ENCODE results near the gene DCHS2. TPM values are rescaled to one million over a fixed set of nuclear protein-coding genes. Genes with fewer than 3 reads are reported as not detected.

DCHS2 gene
- total RNA-seq, 1 experiment from 2014 or later: 0.02 TPM

DNA sequence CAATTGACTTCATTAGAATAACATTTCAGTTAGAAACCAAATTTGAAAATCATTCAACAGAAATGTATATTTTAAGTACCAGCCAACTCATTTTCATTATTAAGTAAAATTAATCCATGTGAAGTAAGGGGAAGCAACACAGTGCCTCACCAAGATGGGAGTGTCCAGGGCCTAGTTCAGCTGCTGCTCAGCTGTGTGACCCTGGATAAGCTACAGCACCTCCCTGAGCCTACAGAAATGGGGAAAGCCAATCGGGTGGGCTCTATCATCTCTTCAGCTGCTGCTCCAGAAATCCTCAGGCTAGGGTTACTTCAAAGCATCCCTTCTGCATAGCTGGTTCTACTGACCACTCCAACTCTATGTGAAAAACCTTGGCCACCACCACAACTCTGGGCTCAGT is 18.7 kb downstream of the DCHS2 start:
- Histone ChIP-seq H3K36me3 (ENCODE audit: low read depth) (no peaks in the 10 kb centered on the region), H3F3A (ENCODE audit: insufficient read depth, low read depth) (no peaks in the 10 kb centered on the region), H3K27ac (no peak overlapping the region), H4K20me1 (ENCODE audit: insufficient read depth) (no peaks in the 10 kb centered on the region), H2AFZ (no peak overlapping the region), H3K4me3 (no peak overlapping the region), H3K4me1 (replicated peaks; ENCODE audit: insufficient read depth) (no peaks in the 10 kb centered on the region), H3K9me2 (ENCODE audit: insufficient read depth) (no peaks in the 10 kb centered on the region), H3K4me2 (no peak overlapping the region), H3K79me2 (ENCODE audit: low read depth) (no peaks in the 10 kb centered on the region), H3K27me3 (ENCODE audit: insufficient read depth, low read depth) (no peaks in the 10 kb centered on the region), H3K9me3 (ENCODE audit: insufficient read depth, low read depth) (no peaks in the 10 kb centered on the region)
- TF ChIP-seq, protein P1, sequence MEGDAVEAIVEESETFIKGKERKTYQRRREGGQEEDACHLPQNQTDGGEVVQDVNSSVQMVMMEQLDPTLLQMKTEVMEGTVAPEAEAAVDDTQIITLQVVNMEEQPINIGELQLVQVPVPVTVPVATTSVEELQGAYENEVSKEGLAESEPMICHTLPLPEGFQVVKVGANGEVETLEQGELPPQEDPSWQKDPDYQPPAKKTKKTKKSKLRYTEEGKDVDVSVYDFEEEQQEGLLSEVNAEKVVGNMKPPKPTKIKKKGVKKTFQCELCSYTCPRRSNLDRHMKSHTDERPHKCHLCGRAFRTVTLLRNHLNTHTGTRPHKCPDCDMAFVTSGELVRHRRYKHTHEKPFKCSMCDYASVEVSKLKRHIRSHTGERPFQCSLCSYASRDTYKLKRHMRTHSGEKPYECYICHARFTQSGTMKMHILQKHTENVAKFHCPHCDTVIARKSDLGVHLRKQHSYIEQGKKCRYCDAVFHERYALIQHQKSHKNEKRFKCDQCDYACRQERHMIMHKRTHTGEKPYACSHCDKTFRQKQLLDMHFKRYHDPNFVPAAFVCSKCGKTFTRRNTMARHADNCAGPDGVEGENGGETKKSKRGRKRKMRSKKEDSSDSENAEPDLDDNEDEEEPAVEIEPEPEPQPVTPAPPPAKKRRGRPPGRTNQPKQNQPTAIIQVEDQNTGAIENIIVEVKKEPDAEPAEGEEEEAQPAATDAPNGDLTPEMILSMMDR (conservative IDR thresholded peaks at IDR 0.05): no peak
- TF ChIP-seq EZH2 (IDR thresholded peaks at IDR 0.05; ENCODE audit: low read depth): no peak
- no peak for DNase-seq
- intact Hi-C loops (cut with micrococcal nuclease; ENCODE audit: unreplicated experiment): no loop called here
- BruUV-seq (replicated peaks): no TSS peak
- CTCF ChIA-PET: no interaction called here
- POLR2A ChIA-PET (ENCODE audit: unreplicated experiment): no interaction called here

DNA sequence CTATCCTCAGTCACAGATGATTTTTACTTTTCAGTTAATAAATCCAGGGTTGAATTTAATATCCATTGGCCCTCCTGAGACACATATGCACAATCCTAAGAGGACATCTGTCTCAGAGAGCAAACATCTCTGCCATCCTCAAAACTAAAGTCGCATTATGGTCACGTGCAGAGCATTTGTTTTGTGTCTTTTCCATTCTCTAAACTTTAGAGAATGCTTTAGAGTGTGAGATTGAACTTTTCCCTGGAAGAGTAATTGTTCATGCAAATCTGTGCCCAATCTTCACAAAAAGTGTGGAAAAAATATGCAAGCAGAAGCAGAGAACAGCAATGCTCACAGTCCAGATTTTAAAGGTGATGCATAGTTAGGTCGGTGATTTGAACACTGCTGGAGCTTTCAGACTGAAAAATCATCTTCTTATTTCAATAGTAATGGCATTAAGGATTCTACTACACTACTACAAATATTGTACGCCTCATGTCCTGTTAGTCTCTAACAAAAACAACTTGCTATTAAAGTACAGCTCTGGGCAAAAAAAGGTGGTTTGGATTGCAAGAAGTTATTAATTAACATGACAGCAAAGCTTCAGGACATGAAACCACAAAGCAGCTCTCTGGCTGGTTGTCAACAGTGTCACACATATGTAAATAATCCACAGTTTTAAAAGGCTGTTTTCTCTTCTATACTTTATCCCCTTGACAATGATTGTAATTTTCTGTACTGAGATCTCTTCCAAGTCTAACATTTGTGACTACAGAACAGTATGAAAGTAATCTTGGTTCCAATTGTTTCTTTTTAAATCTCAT is 19.9 kb downstream of the DCHS2 start:
- Histone ChIP-seq H3K27ac (no peak overlapping the region), H3K4me1 (replicated peaks; ENCODE audit: insufficient read depth) (no peaks in the 10 kb centered on the region), H3K9me3 (ENCODE audit: insufficient read depth, low read depth) (no peaks in the 10 kb centered on the region), H3K27me3 (ENCODE audit: insufficient read depth, low read depth) (no peaks in the 10 kb centered on the region), H3K9me2 (ENCODE audit: insufficient read depth) (no peaks in the 10 kb centered on the region), H3F3A (ENCODE audit: insufficient read depth, low read depth) (no peaks in the 10 kb centered on the region), H3K79me2 (ENCODE audit: low read depth) (no peaks in the 10 kb centered on the region), H3K4me2 (no peak overlapping the region), H2AFZ (no peak overlapping the region), H3K4me3 (no peak overlapping the region), H4K20me1 (ENCODE audit: insufficient read depth) (no peaks in the 10 kb centered on the region), H3K36me3 (ENCODE audit: low read depth) (no peaks in the 10 kb centered on the region)
- TF ChIP-seq, protein P1 (conservative IDR thresholded peaks at IDR 0.05): no peak
- no peak for TF ChIP-seq EZH2 (IDR thresholded peaks at IDR 0.05; ENCODE audit: low read depth)
- POLR2A ChIA-PET (ENCODE audit: unreplicated experiment): no interaction called here
- DNase-seq: no peak
- intact Hi-C loops (cut with micrococcal nuclease; ENCODE audit: unreplicated experiment): no loop called here
- CTCF ChIA-PET: no interaction called here
- BruUV-seq (replicated peaks): no TSS peak

DNA sequence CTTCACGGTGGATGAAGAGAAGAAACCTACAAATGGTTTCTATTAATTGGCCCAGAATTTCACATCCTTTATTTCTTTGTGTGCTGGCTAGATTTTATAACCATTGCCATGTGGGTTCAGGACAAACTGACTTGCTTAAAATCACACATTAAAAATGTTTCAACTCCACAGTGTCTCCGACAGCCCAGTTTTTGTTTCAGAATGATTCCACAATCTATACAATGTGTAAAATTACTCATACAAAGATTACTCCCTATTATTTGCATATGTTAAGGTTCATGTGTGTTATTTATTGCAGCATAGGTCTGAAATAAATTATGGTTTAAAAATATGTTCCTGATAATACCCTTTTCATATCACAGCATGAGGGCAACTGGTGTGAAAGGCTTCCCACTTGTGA is 20.6 kb downstream of the DCHS2 start:
- BruUV-seq (replicated peaks): no TSS peak
- H3K4me2 ChIP-seq: no peak overlapping the region

More for the DNA sequence above, 20.6 kb downstream of the DCHS2 start:
- H4K20me1 ChIP-seq (ENCODE audit: insufficient read depth): no peaks in the 10 kb centered on the region
- intact Hi-C loops (cut with micrococcal nuclease; ENCODE audit: unreplicated experiment): no loop called here
- H3K79me2 ChIP-seq (ENCODE audit: low read depth): no peaks in the 10 kb centered on the region
- H3F3A ChIP-seq (ENCODE audit: insufficient read depth, low read depth): no peaks in the 10 kb centered on the region
- ChIA-PET POLR2A (ENCODE audit: unreplicated experiment) (no interaction called here), CTCF (no interaction called here)
- H3K9me2 ChIP-seq (ENCODE audit: insufficient read depth): no peaks in the 10 kb centered on the region
- DNase-seq: no peak
- TF ChIP-seq, protein P1 (conservative IDR thresholded peaks at IDR 0.05): no peak
- TF ChIP-seq EZH2 (IDR thresholded peaks at IDR 0.05; ENCODE audit: low read depth): no peak
- H3K4me3 ChIP-seq: no peak overlapping the region
- H2AFZ ChIP-seq: no peak overlapping the region
- H3K36me3 ChIP-seq (ENCODE audit: low read depth): no peaks in the 10 kb centered on the region
- no peaks in the 10 kb centered on the region for H3K4me1 ChIP-seq (replicated peaks; ENCODE audit: insufficient read depth)
- no peaks in the 10 kb centered on the region for H3K9me3 ChIP-seq (ENCODE audit: insufficient read depth, low read depth)
- H3K27me3 ChIP-seq (ENCODE audit: insufficient read depth, low read depth): no peaks in the 10 kb centered on the region
- no peak overlapping the region for H3K27ac ChIP-seq
